K562 (cell line): ENCODE results near the gene HACE1. TPM values are rescaled to one million over a fixed set of nuclear protein-coding genes. Genes with fewer than 3 reads are reported as not detected.

ENCODE experiments used
- ATAC-seq: fragments of 200-7000 bp; cut with Tn5 transposase; 3 replicates; pipeline ENCODE4 v1.9.1; 2020; ENCODE audit warnings: moderate library complexity
- BruUV-seq: library from RNA; stranded (reverse); fragments of 400-500 nt; replicated peaks from 2 replicates; lab custom pipeline; 2021; lab: Mats Ljungman, UMichigan
- CTCF ChIA-PET: fragments of 300-600 bp; formaldehyde crosslinking; extraction: SDS; loops from one replicate; lab custom pipeline; 2021; ENCODE audit warnings: low intra/inter-chr PET ratio; lab: Yijun Ruan, JAX
- POLR2A ChIA-PET: fragments of 300-600, 350-650 bp; sonication (Branson Sonifier 250); formaldehyde crosslinking; extraction: SDS; loops from one replicate; lab custom pipeline; 2021; ENCODE audit warnings: antibody characterized with exemption, inconsistent platforms; lab: Yijun Ruan, JAX
- DNase-seq, 4 experiments: peaks; one replicate each; pipeline versions ENCODE4 v3.0.0 to v3.0.0-alpha.2; 2011 to 2018; ENCODE audit warnings: low spot score in 3 of 4, mixed read lengths in 3 of 4; ENCODE audit errors: extremely low read depth in 1 of 4
- FAIRE-seq: peaks from 2 replicates; lab custom pipeline; 2011; peaks lifted over from hg19 to GRCh38; lab: Jason Lieb, UNC
- H2AFZ ChIP-seq: 2 replicates; pipeline ENCODE4 v1.6.0; 2011; ENCODE audit warnings: low read depth, low read length, control low read depth, inconsistent platforms
- H3K27ac ChIP-seq: fragments of 200-600 bp; 3 replicates; pipeline ENCODE4 v1.8.0; 2011; ENCODE audit warnings: low read depth, mild to moderate bottlenecking, control low read depth, inconsistent platforms, low read length, moderate library complexity, mixed read lengths; ENCODE audit errors: extremely low read depth
- H3K27me3 ChIP-seq, 2 experiments: fragments of 300-600 bp in 1 of 2; 2 replicates in 1 of 2; 3 replicates in 1 of 2; pipeline versions ENCODE4 v1.6.0 to v1.8.0; 2011; ENCODE audit warnings: inconsistent platforms in 2 of 2, low read length in 2 of 2, mild to moderate bottlenecking in 1 of 2, mixed read lengths in 1 of 2, moderate library complexity in 1 of 2; ENCODE audit not compliant: control insufficient read depth in 2 of 2, insufficient read depth in 2 of 2
- H3K36me3 ChIP-seq: fragments of 300-600 bp; 3 replicates; pipeline ENCODE4 v1.8.0; 2011; ENCODE audit warnings: mild to moderate bottlenecking, low read length, inconsistent platforms; ENCODE audit not compliant: control insufficient read depth, insufficient read depth
- H3K4me1 ChIP-seq, 2 experiments: fragments of 200-600 bp in 1 of 2; replicated peaks in 1 of 2; 2 replicates in 1 of 2; 3 replicates in 1 of 2; pipeline versions ENCODE4 v1.5.1 to v1.8.0; 2011; ENCODE audit warnings: inconsistent platforms in 2 of 2, low read length in 2 of 2, mild to moderate bottlenecking in 1 of 2, mixed read lengths in 1 of 2, moderate library complexity in 1 of 2; ENCODE audit not compliant: control insufficient read depth in 2 of 2, insufficient read depth in 2 of 2
- H3K4me2 ChIP-seq: 2 replicates; pipeline ENCODE4 v1.6.1; 2011; ENCODE audit warnings: low read length, control low read depth, inconsistent platforms, mixed read lengths; ENCODE audit not compliant: insufficient read depth
- H3K4me3 ChIP-seq: fragments of 200-600 bp; sonication (generic), shearing (Covaris generic); 2 replicates; pipeline ENCODE4 v1.5.1; 2016; ENCODE audit warnings: control low read depth, inconsistent platforms
- H3K79me2 ChIP-seq: fragments of 200-600 bp; 3 replicates; pipeline ENCODE4 v1.8.0; 2011; ENCODE audit warnings: low read length, inconsistent platforms; ENCODE audit not compliant: control insufficient read depth, insufficient read depth
- H3K9ac ChIP-seq, 2 experiments: 2 replicates each; pipeline versions ENCODE4 v1.6.0 to v1.6.1; 2011; ENCODE audit warnings: low read depth in 2 of 2, low read length in 2 of 2, control low read depth in 1 of 2, inconsistent platforms in 1 of 2, mild to moderate bottlenecking in 1 of 2, mixed read lengths in 1 of 2; ENCODE audit not compliant: insufficient read depth in 1 of 2
- H3K9me1 ChIP-seq: one replicate; pipeline ENCODE4 v1.6.0; 2011; ENCODE audit warnings: inconsistent platforms, mild to moderate bottlenecking, low read length, moderate library complexity; ENCODE audit not compliant: control insufficient read depth, insufficient read depth
- H3K9me3 ChIP-seq: replicated peaks from 2 replicates; pipeline ENCODE4 v1.5.1; 2011; ENCODE audit warnings: low read depth, low read length, inconsistent platforms; ENCODE audit not compliant: control insufficient read depth, insufficient read depth
- H4K20me1 ChIP-seq: replicated peaks from 2 replicates; pipeline ENCODE4 v1.6.1; 2011; ENCODE audit warnings: low read length, inconsistent platforms, mixed read lengths; ENCODE audit not compliant: control insufficient read depth, insufficient read depth
- C11orf30 ChIP-seq: fragments of 450-650 bp; IDR thresholded peaks from 2 replicates; pipeline ENCODE4 v1.6.1; 2016; ENCODE audit warnings: low read depth, mild to moderate bottlenecking
- CBX3 ChIP-seq, 2 experiments: IDR thresholded peaks; 1 replicate in 1 of 2; 2 replicates in 1 of 2; pipeline ENCODE4 v1.6.1; 2012; ENCODE audit warnings: inconsistent platforms in 2 of 2, low read length in 2 of 2, borderline replicate concordance in 1 of 2, control low read depth in 1 of 2
- COPS2 ChIP-seq: fragments of 450-650 bp; conservative IDR thresholded peaks from 2 replicates; pipeline ENCODE4 v1.6.1; 2016; ENCODE audit warnings: mild to moderate bottlenecking, moderate library complexity
- JUNB ChIP-seq: fragments of 450-650 bp; formaldehyde crosslinking; conservative IDR thresholded peaks from 2 replicates; pipeline ENCODE4 v1.4.0; 2020; ENCODE audit warnings: mild to moderate bottlenecking
- KAT8 ChIP-seq: fragments of 450-650 bp; IDR thresholded peaks from 2 replicates; pipeline ENCODE4 v1.6.1; 2016; ENCODE audit warnings: low read depth, mild to moderate bottlenecking
- RAD21 ChIP-seq, 2 experiments: fragments of 250-450 bp in 1 of 2; fragments of 450-650 bp in 1 of 2; sonication (Bioruptor Pico) in 1 of 2; formaldehyde crosslinking in 1 of 2; IDR thresholded peaks in 1 of 2; conservative IDR thresholded peaks in 1 of 2; 2 replicates each; pipeline versions ENCODE4 v1.4.0 to v1.8.0; 2020 to 2022; ENCODE audit warnings: mild to moderate bottlenecking in 2 of 2, moderate library complexity in 1 of 2
- SMARCE1 ChIP-seq: fragments of 450-650 bp; IDR thresholded peaks from 2 replicates; pipeline ENCODE4 v1.7.1; 2016; ENCODE audit warnings: mild to moderate bottlenecking
- TAF7 ChIP-seq: fragments of 450-650 bp; IDR thresholded peaks from 2 replicates; pipeline ENCODE4 v1.6.1; 2016; ENCODE audit warnings: missing genetic modification characterization, missing compliant biosample characterization
- TBL1XR1 ChIP-seq, 2 experiments: IDR thresholded peaks; 2 replicates each; pipeline ENCODE4 v1.6.1; 2012; ENCODE audit warnings: improper control_type of control experiment in 2 of 2, low read length in 2 of 2, mild to moderate bottlenecking in 1 of 2
- YBX1 ChIP-seq: fragments of 450-650 bp; IDR thresholded peaks from 2 replicates; pipeline ENCODE4 v1.7.1; 2016; ENCODE audit warnings: mild to moderate bottlenecking
- ZNF121 ChIP-seq: sonication (generic); formaldehyde crosslinking; conservative IDR thresholded peaks from 2 replicates; pipeline ENCODE4 v1.8.0; 2022; ENCODE audit warnings: missing genetic modification reagents
- ZNF217 ChIP-seq: sonication (generic); formaldehyde crosslinking; IDR thresholded peaks from 2 replicates; pipeline ENCODE4 v1.8.0; 2022; ENCODE audit warnings: mild to moderate bottlenecking, missing genetic modification reagents
- ZNF644 ChIP-seq: fragments of 200-800 bp; sonication (Bioruptor generic); IDR thresholded peaks from 2 replicates; pipeline ENCODE4 v1.6.1; 2016; ENCODE audit warnings: low read depth, missing genetic modification characterization, missing compliant biosample characterization
- ZNF668 ChIP-seq: fragments of 250-450 bp; sonication (Bioruptor Pico); IDR thresholded peaks from 2 replicates; pipeline ENCODE4 v1.8.0; 2022; ENCODE audit warnings: mild to moderate bottlenecking, inconsistent platforms
- WGBS: fragments of 100-300 bp; shearing (Covaris generic); methylation state at CpG from one replicate; pipeline ENCODE4 v1.1.6; 2016; ENCODE audit warnings: low coverage, mixed read lengths; ENCODE audit not compliant: insufficient coverage; ENCODE audit errors: missing lambda C conversion rate; 5-methylcytosine and 5-hydroxymethylcytosine counted together
- in situ Hi-C: fragments of 300-500 bp; cut with MboI; formaldehyde crosslinking; loops from 4 replicates; pipeline ENCODE4 v1.15.0; 2018; ENCODE audit warnings: inconsistent platforms, mixed read lengths
- intact Hi-C: fragments of 100-400 bp; cut with micrococcal nuclease; formaldehyde crosslinking; loops from 2 replicates; pipeline ENCODE4 v1.14.2; 2022
- polyA plus RNA-seq, 8 experiments: library from polyadenylated mRNA; depleted of rRNA in 4 of 8; stranded (reverse) in 5 of 8; unstranded in 3 of 8; fragments of >200 nt; fragmentation: Nextera tagmentation in 2 of 8; fragmentation: Illumina TruSeq in 1 of 8; extraction: Ambion mirVana in 2 of 8; extraction: Trizol in 1 of 8; gene quantifications; 2 replicates each; pipeline versions ENCODE4 v1.2.1 to v1.2.3, GENCODE V29; 2011 to 2014; ENCODE audit warnings: inconsistent platforms in 1 of 8, missing spikeins in 1 of 8
- total RNA-seq, 7 experiments: library from RNA; depleted of rRNA in 6 of 7; stranded (reverse); fragments of >200 nt in 6 of 7; fragmentation: Illumina TruSeq in 2 of 7; extraction: Trizol in 2 of 7; gene quantifications; 2 replicates each; pipeline versions ENCODE4 v1.2.1 to v1.2.3, GENCODE V29; 2011 to 2021; ENCODE audit warnings: low replicate concordance in 1 of 7
- TF ChIP-seq, protein P1 (sequence below): fragments of 250-450 bp; sonication (Bioruptor Pico); IDR thresholded peaks from 2 replicates; pipeline ENCODE4 v1.8.0; 2021; ENCODE audit warnings: moderate library complexity, mild to moderate bottlenecking, inconsistent platforms
- TF ChIP-seq, protein P2 (sequence below): IDR thresholded peaks from 2 replicates; pipeline ENCODE4 v1.6.1; 2014; ENCODE audit warnings: antibody characterized with exemption
- TF ChIP-seq, protein P3 (sequence below): sonication (generic); formaldehyde crosslinking; IDR thresholded peaks from 2 replicates; pipeline ENCODE4 v1.8.1; 2023; ENCODE audit warnings: mild to moderate bottlenecking, missing genetic modification reagents, moderate library complexity
- TF ChIP-seq, protein P4 (sequence below): sonication (generic); IDR thresholded peaks from 2 replicates; pipeline ENCODE4 v1.6.1; 2016

Gene HACE1
- total and polyA plus RNA-seq, 9 of the 15 experiments (the other 6 are each of a cell fraction or from before 2014, with no cell fraction given) = 3.6 to 19.9 (median 9.1) TPM

DNA sequence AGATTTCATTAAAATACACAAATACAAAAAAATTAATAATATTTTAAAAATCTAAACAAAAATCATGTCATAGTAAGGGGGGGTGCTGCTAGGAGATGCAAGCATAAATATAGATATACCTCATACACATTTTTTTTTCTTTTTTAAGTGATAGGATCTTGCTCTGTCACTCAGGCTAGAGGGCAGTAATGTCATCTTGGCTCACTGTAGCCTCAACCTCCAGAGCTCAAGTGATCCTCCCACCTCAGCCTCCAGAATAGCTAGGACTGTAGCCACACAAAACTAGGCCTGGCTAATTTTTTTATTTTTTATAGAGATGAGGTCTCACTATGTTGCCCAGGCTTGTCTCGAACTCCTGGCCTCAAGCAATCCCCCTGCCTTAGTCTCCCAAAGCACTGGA lies 90.8 kb downstream of the HACE1 start (continued):
- TF ChIP-seq, protein P1, sequence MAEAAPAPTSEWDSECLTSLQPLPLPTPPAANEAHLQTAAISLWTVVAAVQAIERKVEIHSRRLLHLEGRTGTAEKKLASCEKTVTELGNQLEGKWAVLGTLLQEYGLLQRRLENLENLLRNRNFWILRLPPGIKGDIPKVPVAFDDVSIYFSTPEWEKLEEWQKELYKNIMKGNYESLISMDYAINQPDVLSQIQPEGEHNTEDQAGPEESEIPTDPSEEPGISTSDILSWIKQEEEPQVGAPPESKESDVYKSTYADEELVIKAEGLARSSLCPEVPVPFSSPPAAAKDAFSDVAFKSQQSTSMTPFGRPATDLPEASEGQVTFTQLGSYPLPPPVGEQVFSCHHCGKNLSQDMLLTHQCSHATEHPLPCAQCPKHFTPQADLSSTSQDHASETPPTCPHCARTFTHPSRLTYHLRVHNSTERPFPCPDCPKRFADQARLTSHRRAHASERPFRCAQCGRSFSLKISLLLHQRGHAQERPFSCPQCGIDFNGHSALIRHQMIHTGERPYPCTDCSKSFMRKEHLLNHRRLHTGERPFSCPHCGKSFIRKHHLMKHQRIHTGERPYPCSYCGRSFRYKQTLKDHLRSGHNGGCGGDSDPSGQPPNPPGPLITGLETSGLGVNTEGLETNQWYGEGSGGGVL (CRISPR knock-in tag) = no peak
- TF ChIP-seq C11orf30 (no peak), TBL1XR1 (IDR thresholded peaks at IDR 0.05; ENCODE audit: low read length in 2 of 2) (no peak), ZNF121 (CRISPR knock-in tag) (no peak), COPS2 (no peak), CBX3 (IDR thresholded peaks at IDR 0.05; ENCODE audit: borderline replicate concordance in 1 of 2, low read length in 2 of 2) (no peak), YBX1 (no peak)

DNA sequence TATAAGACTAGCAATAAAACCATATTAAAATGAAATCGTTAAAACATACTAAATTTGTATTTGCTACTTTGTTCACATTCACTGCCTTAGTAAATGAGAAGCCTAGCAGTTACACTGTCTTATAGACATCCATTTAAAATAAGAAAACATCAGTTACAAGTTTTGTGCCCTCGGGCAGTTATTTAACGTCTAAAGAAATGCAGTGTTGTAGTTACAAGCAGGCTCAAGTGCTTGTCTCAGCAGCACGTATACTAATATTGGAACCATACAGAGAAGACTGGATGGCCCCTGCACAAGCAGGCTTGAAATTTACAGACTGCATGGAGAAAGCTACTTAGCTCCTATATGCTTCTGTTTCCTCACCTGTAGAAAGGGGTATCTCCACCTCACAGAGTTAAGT lies 93.1 kb downstream of the HACE1 start:
- Histone ChIP-seq H3K4me1 (no peaks in the 10 kb centered on the region), H2AFZ (no peak overlapping the region), H3K79me2 (no peaks in the 10 kb centered on the region), H3K36me3 (peaks cover 9% of the 10 kb centered on the region; the same call in 2 of the 3 replicates), H3K4me3 (no peak overlapping the region), H3K9ac (no peak overlapping the region), H3K9me3 (no peaks in the 10 kb centered on the region), H3K9me1 (no peaks in the 10 kb centered on the region), H3K4me2 (no peak overlapping the region), H3K27me3 (no peaks in the 10 kb centered on the region), H3K27ac (no peak overlapping the region), H4K20me1 (no peaks in the 10 kb centered on the region)
- DNase-seq = no peak
- CTCF ChIA-PET = no interaction called here
- POLR2A ChIA-PET = no interaction called here
- ATAC-seq = no peak
- intact Hi-C loops = no loop called here
- no TSS peak for BruUV-seq
- WGBS = 81% methylated on average over 4 of the region's 4 CpGs
- FAIRE-seq = no peak
- in situ Hi-C loops = loop anchor here (5.0 kb wide), 1 partner anchor 84 kb away; no protein-coding TSS in a partner anchor
- no peak for TF ChIP-seq ZNF668 (CRISPR knock-in tag)
- TF ChIP-seq, protein P2, sequence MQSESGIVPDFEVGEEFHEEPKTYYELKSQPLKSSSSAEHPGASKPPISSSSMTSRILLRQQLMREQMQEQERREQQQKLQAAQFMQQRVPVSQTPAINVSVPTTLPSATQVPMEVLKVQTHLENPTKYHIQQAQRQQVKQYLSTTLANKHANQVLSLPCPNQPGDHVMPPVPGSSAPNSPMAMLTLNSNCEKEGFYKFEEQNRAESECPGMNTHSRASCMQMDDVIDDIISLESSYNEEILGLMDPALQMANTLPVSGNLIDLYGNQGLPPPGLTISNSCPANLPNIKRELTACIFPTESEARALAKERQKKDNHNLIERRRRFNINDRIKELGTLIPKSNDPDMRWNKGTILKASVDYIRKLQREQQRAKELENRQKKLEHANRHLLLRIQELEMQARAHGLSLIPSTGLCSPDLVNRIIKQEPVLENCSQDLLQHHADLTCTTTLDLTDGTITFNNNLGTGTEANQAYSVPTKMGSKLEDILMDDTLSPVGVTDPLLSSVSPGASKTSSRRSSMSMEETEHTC = no peak
- no peak for TF ChIP-seq ZNF644 (tag)
- TF ChIP-seq, protein P3, sequence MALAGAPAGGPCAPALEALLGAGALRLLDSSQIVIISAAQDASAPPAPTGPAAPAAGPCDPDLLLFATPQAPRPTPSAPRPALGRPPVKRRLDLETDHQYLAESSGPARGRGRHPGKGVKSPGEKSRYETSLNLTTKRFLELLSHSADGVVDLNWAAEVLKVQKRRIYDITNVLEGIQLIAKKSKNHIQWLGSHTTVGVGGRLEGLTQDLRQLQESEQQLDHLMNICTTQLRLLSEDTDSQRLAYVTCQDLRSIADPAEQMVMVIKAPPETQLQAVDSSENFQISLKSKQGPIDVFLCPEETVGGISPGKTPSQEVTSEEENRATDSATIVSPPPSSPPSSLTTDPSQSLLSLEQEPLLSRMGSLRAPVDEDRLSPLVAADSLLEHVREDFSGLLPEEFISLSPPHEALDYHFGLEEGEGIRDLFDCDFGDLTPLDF (CRISPR knock-in tag) = no peak
- no peak for TF ChIP-seq TAF7 (tag)
- TF ChIP-seq, protein P4, sequence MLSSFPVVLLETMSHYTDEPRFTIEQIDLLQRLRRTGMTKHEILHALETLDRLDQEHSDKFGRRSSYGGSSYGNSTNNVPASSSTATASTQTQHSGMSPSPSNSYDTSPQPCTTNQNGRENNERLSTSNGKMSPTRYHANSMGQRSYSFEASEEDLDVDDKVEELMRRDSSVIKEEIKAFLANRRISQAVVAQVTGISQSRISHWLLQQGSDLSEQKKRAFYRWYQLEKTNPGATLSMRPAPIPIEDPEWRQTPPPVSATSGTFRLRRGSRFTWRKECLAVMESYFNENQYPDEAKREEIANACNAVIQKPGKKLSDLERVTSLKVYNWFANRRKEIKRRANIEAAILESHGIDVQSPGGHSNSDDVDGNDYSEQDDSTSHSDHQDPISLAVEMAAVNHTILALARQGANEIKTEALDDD = no peak
- no peak for TF ChIP-seq SMARCE1
- no peak for TF ChIP-seq JUNB (CRISPR knock-in tag)
- TF ChIP-seq RAD21 (CRISPR knock-in tag; conservative IDR thresholded peaks at IDR 0.05 in 1 of 2, IDR thresholded peaks at IDR 0.05 in 1 of 2) = no peak
- no peak for TF ChIP-seq ZNF217 (CRISPR knock-in tag)
- TF ChIP-seq KAT8 = no peak
